Neural cell (in vitro differentiated cells): ENCODE measurements around the gene MEF2A.

Experiments used
- CTCF ChIP-seq: fragments of 450-650 bp; IDR thresholded peaks from 2 replicates; pipeline ENCODE4 v1.5.1; 2014; ENCODE audit warnings: antibody characterized with exemption, mild to moderate bottlenecking, moderate library complexity; ENCODE audit not compliant: poor library complexity, severe bottlenecking
- POLR2AphosphoS5 ChIP-seq: IDR thresholded peaks from 2 replicates; pipeline ENCODE4 v1.6.1; 2012
- RAD21 ChIP-seq: fragments of 450-650 bp; conservative IDR thresholded peaks from 2 replicates; pipeline ENCODE4 v1.6.1; 2014; ENCODE audit warnings: antibody characterized with exemption, mild to moderate bottlenecking, moderate library complexity
- REST ChIP-seq: IDR thresholded peaks from 2 replicates; pipeline ENCODE4 v1.6.1; 2012; ENCODE audit warnings: borderline replicate concordance

- TF ChIP-seq CTCF, result no peak
- no peak for TF ChIP-seq REST
- no peak for TF ChIP-seq RAD21
- TF ChIP-seq POLR2AphosphoS5, result no peak
Observed at GRCh38 chr15:99717161-99718009, 151.6 kb downstream of the MEF2A start.
